GM18511 (cell line): ENCODE measurements around the gene TNFRSF25.
"Not testable (repeated sequence)": the region's sequence is repeated elsewhere in the genome, so short reads cannot be mapped to it uniquely, and the experiment has no call there.

ENCODE experiments used
- ATAC-seq: cut with Tn5 transposase; IDR thresholded peaks from one replicate; pipeline ENCODE4 v1.9.1; 2021; ENCODE audit warnings: mild to moderate bottlenecking, moderate library complexity; ENCODE audit not compliant: unreplicated experiment

Gene TNFRSF25

DNA sequence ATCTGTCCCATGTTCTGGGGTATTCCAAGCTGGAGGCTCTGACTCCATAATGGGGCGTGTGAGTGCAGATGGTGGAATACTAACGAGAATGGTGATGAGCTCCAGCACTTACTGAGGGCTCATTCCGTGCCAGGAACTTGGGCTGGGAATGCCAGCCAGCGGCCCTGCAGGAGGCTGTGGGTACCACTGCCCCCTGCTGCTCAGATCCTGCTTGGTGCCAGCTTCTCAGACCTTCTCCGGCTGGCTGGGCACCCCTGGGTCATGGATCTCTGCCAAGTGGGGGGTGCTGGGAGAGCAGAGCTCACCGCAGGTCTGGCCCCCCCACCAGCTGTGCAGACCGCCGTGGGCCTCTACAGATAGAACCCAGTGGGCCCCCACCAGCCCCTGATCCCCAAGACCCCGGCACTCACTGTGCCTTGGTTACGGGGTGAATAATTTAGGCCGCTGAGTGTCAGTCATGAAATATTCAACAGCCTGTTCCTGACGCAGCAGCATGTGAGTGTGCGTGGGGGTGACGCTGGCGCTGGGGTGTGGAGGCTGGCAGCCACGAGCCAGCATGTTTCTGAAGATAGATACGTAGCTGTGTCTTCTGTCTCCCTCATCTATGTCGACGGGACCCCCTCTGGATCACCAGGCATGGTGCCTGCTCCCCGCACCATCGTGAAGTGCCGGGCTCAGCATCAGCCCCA, 28.8 kb downstream of the TNFRSF25 start:
- not testable (repeated sequence) for ATAC-seq

DNA sequence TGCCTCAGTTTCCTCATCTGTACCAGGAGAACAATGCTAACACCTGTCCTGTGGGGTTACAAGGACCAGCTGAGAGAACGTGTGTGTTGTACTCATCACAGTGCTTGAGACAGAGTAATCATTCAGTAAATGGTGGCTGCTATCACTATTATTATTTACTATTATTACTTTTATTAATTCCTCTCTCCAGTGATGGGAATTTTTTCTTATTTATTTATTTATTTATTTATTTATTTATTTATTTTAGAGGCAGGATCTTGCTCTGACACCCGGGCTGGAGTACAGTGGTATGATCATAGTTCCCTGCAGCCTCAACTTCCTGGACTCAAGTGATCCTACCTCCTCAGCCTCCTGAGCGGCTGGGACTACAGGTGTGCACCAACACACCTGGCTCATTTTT, 29.7 kb downstream of the TNFRSF25 start:
- ATAC-seq: not testable (repeated sequence)

DNA sequence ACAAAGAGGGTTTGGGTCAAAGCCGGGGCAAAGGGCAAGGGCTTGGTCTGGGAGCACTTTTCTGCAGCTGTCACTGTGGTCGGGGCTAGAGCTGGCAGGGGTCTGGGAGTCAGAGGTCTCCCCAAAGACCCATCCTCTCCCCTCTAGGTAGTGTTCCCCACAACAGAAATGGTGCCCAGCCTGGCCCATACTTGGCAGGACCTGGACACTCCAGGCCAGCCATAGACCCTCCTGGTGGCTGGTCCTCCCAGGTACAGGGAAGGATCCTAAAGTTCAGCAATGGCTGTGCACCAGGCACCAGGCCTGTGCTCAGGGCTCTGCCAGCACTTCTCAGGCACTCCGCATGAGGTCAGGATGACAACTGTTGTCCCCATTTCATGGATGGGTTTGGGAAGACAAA, 30.4 kb downstream of the TNFRSF25 start:
- ATAC-seq: no peak

DNA sequence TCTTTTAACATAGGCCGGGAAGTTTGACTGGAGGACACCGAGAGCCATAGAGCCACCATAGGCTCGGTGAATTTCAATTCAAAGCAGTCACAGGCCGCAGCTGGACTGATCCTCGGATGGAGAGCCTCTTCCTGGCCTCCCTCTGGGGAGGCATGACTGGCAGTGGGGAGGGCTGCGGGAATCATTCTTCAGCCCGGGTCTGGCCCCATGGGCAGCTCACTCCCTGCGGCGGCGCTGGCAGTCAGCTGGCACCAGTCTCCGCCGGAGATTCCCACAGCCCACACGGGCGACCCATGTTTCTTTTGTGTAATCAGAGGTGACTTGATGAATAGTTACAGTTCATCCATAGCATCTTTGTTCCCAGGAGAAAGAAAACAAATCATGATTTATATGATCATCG, 30.8 kb downstream of the TNFRSF25 start:
- ATAC-seq: no peak

DNA sequence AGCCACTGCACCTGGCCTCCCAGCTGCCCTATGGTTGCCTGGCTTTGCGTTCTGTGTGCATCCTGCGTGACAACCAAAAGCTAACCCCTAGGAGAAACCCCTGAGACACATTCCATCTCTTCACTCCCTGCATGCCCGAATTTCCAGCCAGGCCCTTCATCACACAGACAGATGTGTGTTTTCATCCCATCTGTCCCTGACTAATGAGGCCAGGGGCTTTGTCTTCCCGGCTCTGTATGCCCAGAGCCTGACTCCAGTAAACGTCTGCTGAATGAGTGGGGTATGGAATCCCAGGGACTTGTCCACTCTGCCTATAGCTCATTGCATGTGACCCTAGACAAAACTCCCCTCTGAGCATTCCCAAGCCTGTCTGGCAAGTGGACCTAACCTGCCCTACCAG, 31.8 kb downstream of the TNFRSF25 start:
- ATAC-seq: no peak

DNA sequence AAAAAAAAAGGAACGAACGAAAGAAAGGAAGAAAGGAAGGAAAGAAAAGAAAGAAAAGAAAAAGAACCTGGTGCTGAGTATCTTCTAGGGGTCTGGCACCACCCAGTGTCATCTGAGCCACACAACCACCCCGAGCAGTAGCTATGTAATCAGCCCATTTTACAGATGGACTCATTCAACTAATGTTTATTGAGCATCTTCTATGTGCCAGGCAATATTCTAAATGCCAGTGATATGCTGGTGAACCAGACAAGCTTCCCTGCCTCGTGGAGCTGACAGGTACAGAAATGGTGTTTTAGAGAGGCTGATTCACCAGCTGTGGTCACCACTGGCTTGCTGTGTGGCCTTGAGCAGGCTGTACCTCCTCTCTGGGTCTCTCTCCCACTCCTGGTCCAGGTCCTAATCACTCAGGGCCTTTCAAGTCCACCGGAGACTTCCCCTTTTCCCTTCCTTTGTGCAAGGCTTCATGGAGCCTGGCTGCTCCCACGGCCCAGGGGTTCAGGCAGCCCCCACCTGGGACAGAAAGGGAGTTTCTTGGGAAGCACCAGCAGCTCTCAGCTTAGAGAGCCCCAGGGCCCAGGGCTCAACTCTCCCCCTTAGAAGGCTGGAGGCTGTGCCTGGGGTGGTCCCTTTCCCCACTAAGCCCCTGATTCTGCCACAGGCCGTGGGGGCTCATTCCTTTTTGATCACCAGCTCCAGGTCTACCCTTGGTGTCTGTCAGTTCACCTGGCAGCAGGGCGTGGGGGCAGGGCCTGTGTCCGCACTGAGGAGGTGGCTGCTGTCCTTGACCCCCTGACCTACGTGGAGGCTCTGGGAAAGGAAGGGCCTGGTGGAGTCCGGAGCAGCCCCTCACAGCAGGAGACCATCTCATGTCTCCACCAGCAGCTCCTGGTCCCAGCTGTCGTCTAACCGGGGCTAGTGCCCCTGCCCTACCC, 34.1 kb downstream of the TNFRSF25 start:
- not testable (repeated sequence) for ATAC-seq

DNA sequence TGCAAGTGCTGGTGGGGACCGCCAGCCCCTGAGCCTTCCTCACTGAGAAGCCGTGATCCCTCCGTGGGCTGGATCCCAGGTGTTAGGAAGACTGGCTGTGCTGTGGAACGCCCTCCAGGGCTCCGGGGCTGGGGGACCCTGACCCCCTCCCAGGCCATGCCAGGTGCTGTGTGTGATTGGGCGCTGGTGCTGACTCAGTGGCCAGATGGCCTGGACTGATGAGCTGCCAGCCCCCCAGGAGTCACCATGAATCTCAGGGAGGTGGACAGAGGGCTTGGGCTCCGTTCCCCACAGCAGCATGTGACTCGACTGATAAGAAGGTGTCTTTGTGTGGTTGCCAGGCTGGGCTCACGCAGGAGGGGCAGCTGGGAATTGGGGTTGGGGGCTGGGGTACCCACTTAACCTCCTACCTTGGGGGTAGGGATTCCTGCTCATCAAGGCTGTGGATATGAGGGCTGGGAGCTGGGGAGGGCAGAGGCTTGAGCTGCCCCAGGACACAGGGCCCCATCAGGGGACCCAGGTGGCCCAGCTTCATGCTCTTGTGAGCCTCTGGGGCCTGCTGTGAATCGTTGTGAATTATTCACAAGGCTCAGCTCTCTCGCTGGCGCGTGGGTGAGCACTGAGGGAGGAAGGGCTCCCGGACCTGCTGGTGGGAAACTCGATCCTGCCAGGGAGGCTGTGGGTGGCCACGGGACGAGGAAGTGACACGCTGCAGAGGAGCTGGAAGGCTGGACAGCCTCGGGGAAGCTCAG, 36.1 kb downstream of the TNFRSF25 start:
- ATAC-seq: not testable (repeated sequence)

DNA sequence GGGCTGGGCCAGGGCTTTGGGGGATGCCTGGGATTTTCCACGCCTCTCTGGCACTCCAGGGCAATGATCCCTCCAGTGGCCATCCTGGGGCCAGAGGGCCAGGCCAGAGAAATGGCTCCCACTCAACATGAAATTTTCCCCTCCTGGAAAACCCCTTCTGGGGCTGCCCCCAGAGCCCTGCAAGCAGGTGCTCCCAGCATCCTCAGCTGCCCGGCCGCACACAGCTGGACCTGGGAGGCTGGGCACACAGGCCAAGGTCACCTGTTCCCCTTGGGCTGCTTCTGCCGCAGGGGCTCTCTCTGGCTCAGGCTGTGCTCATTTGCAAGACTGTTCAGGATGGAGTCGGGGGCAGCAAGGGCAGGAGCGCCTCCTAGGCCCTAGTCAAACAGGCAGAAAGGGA, 37.5 kb downstream of the TNFRSF25 start:
- ATAC-seq: not testable (repeated sequence)

DNA sequence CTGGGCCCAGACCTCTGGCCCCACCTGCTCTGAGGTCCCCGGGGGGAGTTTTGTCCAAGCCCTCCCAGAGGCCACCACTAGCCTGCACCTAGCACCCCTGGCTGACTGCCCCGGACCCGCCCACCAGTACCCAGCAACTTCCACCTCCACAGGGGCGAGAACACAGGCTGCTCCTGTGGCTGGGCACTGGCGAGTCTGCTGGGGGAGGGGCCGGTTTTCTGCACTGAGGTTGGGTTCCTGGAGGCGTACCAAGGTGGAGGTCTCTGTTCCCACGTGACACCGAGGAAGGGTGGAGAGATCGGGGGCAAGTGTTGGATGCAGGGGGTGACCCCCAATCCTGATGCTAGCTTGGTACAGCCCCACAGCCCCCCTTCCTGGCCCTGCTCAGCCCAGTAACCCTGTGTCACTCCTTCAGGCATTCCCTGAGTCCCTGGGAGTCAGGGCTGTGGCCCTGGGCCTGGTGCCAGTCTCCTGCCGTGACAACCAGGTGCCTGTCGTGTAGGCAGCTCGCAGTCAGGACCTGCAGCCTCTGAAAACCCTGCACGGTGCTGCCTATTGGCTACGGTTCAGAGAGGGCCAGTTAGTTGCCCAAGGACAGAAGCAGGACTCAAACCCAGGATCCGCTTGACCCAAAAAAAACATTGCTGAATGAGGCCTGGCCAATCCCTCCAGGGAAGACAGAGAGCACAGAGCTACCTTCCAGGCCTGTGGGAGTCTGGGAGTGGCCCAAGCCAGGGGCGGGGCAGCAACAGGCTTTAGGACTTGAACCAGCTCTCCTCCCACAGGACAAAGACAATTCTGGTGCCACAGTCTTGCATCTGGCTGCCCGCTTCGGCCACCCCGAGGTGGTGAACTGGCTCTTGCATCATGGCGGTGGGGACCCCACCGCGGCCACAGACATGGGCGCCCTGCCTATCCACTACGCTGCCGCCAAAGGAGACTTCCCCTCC, 38.3 kb downstream of the TNFRSF25 start:
- ATAC-seq: no peak

DNA sequence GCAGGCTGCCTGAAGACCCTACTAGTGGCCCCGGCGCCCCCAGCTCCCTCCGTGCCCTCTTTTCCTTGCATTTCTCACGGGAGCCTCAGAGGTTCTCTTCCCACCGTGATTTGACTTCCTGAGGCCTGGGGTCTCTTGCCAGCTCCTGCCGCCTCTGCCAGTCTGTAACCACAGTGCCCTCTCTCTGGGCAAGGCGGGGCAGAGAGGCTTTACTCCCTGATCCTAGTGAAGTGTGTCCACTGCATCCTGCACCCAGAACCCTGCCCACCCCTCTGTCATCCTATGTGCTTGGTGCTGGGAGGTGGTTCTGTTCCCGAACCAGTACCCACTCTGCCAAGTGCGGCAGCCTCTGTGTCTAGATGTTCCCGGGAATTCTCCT, 39.0 kb downstream of the TNFRSF25 start:
- no peak for ATAC-seq

DNA sequence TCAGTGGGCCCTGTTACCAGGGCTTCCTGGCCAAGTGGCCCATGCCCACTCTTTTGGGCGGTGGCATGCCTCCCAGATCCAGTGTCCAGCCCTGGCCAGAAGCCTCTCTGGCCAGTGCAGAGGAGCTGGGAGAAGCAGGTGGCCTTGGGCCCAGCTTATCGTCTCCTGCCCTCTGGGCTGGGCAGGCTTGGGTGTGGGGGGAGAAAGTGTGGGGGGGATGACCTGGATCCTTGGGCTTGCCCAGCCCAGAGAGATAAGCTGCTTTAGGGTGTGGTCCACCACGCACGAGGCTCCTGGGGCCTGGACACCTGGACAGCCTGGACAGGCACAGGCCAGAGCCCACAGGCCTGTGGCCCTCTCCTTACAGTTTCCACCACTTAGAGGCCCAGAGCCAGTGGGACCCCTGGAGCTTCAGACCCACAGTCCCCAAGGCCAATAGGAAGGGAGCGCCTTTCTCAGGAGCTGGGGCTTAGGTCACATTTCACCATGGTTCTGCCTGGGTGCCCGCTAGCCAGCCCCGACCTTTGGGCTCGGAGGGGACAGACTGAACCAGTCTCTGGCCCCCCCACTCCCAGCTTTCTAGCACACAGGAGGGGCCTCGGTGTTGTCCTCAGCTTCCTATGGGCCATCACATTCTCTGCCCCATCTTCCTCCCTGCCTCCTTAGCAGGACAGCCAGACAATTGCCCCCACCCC, 39.5 kb downstream of the TNFRSF25 start:
- ATAC-seq: no peak

DNA sequence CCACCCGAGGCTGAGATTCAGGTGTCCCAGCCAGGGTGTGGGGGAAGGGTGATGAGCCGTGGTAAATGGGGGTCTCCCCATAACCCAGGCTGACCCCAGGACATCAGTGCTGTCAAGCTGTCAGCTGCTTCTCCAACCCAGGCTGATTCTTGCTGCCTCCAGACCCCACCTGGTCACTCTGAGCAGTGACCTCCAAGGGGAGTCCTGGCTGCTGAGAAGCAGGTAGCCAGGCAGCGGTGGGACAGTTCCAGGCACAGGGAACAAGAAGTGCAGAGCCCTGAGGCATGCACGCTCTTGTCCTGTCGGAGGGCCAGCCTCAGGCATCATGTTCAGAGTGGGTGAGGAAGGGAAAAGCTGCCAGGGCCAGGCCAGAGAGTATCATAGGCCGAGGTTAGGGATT, 40.3 kb downstream of the TNFRSF25 start:
- ATAC-seq: no peak

DNA sequence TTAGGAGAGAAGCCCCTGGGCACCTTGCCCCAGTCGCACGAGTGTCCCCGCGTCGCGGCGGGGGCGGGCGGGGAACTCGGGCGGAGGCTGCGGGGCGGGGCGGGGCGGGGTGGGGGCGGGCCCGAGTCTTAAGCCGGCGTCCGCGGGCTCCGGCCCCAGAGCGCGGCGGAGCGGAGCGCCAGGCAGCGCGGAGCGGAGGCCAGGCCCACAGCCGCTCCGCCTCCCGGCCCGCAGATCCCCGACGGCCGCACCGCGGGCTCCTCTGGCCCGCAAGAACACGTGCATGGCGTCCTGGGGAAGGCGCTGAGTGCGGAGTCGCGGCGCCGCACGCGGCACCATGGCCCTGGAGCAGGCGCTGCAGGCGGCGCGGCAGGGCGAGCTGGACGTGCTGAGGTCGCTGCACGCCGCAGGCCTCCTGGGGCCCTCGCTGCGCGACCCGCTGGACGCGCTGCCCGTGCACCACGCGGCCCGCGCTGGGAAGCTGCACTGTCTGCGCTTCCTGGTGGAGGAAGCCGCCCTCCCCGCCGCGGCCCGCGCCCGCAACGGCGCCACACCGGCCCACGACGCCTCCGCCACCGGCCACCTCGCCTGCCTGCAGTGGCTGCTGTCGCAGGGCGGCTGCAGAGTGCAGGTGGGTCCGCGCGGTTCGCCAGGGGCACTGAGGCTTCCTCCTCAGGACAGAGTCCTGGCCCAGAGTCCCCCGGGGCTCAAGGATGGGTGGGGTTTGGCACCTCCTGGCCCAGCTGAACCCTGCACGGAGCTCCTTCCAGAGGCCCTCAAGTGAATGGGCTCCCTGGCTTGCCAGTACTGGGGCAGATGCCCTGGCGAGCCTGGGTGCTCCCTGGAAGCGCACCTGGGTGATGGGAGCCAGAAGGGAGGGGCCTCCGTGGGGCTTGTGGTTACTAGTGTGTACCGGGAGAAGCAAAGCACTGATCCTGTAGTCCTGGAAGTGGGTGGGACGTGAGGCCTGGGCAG, 41.1 kb downstream of the TNFRSF25 start, which contains the start of gene ESPN:
Gene ESPN, plus strand, starts transcription at position 158 of the 975 bp plus-strand sequence. Its CDS starts 180 bp downstream, at position 338.
- ATAC-seq: no peak

DNA sequence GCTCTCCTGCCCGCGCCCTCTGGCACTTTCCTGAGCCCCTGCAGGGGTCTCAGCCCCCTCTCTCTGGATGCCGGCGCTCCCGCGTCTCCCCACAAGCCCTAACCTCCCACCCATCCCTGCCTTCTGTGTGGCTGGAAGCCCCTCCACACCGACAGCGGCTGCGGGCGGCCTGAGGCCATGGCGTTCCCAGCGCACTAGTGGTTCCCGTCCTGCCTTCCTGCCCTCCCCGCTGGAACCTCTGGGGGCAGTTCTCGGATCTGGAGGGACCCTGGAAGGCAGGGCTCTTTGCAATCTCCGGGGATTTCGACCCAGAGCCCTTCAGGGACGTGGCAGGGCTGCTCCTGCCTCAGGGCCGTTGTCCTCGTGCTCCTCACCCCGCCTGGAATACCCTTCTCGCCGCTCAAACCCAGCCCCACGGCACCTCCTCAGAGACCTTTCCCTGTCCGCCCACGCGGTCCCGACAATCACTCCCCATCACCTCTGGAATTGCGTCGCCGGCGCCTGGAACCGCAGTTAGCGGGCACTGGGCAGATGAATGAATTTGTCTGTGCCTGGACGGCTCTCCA, 41.9 kb downstream of the TNFRSF25 start:
- ATAC-seq: no peak

DNA sequence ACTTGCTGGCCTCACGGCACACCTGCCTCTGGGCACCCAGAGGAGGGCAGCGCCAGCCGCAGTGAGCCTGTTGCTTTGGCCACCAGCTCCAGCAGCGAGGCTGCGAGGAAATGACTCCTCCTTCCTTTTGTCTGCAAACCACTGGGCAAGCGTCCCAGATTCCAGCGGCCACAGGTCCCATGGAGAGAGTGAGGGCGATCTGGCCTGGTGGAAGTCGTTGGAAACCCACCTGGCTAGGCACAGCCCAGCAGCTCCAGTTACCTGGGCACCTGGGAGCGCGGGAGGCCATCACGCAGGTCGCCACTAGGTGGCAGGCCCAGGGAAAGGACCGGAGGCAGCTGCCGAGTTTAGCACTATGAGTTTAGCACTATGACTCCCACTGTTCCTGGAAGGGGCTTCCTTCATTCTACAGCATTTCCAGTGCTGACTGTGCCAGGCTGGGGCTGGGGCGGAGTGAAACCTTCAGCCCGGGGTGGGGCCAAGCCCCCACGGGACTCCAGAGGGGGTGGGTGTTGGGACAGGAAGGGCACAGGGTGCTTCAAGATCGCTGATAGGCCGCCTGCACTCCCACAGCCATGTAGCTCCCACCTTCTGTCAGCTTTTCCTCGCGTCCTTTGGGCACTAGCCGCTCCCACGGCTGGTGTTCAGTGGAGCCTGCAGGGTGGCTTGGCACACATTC, 42.5 kb downstream of the TNFRSF25 start:
- ATAC-seq: no peak

DNA sequence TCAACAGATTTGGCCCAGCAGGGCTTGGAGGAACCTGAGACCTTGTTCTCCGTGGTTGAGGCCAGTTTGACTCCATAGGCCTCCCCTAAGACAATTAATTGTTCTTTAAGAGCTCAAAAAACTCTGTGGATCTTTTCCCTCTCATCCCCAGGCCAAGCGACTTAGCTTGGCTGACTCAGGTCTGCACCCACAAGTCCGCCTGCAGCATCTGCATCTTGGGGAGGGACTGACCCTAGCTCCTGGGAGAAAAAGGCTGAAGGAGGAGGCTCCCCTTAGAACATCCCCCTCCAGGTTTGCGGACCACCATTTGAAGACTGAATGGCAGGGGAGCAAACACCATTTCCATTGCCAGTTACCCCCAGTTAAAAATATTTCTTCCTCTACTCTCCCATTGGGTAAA, 44.7 kb downstream of the TNFRSF25 start:
- ATAC-seq: no peak

DNA sequence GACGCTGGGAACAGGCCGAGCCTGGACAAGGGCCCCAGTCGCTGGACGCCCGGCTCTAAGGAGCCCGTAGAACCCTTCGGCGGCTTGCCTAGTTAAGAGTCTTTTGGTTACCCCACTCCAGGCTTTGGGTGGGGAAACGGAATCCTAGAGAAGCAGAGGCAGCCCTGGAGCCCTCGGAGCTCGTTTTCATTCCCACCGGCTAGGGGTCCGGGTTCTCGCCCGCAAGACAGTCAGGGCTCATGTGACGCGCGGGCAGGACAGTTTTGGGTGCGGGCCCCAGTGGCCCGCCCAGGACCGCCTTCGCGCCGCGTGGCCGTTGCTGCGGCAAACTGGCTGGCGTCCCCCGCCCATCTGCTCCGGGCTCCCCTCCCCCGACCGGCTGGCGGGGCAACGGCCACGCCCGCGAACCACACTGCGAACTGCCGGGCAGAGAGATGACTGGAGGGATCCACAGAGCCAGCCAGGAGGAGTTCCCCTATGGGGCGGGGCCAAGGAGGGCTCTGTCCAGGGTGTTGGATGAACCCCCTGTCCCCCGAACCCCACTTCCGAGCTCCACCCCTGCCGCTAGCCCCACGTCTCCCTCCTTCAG, 45.4 kb downstream of the TNFRSF25 start:
- no peak for ATAC-seq
